Measurements from ENCODE around the gene ANKRD16. TPM values are rescaled to one million over a fixed set of nuclear protein-coding genes. Genes with fewer than 3 reads are reported as not detected.
A peak's percentile ranks its signal among the peaks of the same experiment; 100 is the strongest.

The ANKRD16 gene
- total and polyA plus RNA-seq, 2 of the 8 experiments (the other 6 are each of a cell fraction or from before 2014, with no cell fraction given): 8.2 to 12.7 TPM

DNA sequence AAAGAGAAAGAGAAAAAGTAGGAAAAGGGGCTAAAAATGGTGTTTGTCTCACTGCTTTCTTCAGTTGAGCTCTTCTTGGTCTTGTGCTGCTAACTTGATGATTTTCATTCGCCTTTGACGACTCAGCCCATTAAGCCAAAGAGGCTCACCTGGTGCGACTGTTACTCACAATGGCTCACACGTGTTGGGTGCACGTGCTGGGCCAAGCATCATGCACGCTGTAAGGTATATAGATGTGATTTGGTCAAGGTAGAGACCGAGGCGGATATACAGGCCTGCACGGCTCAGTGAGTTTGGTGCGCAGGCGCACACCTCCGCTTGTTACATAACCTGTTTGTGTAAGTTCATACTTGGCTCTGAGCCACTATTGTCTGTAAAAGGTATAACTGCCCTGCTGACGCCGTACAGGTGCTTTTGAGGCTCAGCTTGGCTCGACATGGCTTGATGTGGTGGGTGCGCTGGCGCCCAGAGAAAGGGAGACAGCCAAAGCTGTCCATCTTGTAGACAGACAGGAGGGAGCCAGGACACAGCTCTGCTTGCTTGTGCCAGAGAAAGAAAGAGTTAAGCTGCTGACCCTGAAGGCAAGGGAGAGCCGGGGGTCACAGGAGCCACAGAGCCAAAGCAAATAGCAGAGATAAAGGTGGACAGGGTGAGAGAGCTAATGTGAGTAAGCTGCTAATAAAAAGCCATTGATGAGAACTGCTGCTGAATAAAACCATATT is 33.6 kb downstream of the ANKRD16 start:
- no peak for FAIRE-seq
- Histone ChIP-seq H4K5ac (ENCODE audit: insufficient read length, low read depth, low read length) (no peak overlapping the region), H3K4ac (replicated peaks; ENCODE audit: insufficient read length, low read depth, low read length) (no peak overlapping the region), H3K9ac (replicated peaks in 1 of 4; ENCODE audit: extremely low read depth in 1 of 4, low read depth in 3 of 4, low read length in 3 of 4) (no peak overlapping the region), H2BK12ac (ENCODE audit: low read depth, low read length) (no peak overlapping the region), H2BK120ac (replicated peaks; ENCODE audit: low read depth, low read length) (no peak overlapping the region), H3K9me3 (ENCODE audit: insufficient read depth in 2 of 2, low read depth in 1 of 2, low read length in 1 of 2) (no peaks in the 10 kb centered on the region), H3K27me3 (replicated peaks in 1 of 4; ENCODE audit: control insufficient read depth in 3 of 4, extremely low read depth in 1 of 4, insufficient read depth in 3 of 4, low read length in 3 of 4) (no peaks in the 10 kb centered on the region), H3K18ac (ENCODE audit: extremely low read depth, low read length) (no peak overlapping the region), H3K23me2 (ENCODE audit: low read depth, low read length) (no peaks in the 10 kb centered on the region), H2BK20ac (ENCODE audit: low read length) (no peak overlapping the region), H3K14ac (ENCODE audit: insufficient read length) (no peak overlapping the region), H3K4me3 (ENCODE audit: extremely low read depth in 1 of 4, insufficient read depth in 2 of 4, low read depth in 3 of 4, low read length in 4 of 4) (no peak overlapping the region), H3K4me1 (replicated peaks in 1 of 4; ENCODE audit: control insufficient read depth in 3 of 4, insufficient read depth in 4 of 4, low read length in 3 of 4) (no peaks in the 10 kb centered on the region; a peak in 1 of 7 replicates), H2AK5ac (ENCODE audit: low read depth, low read length) (0 out of 2 replicates have a peak overlapping the region, but pooled peaks have one; percentile 53), H2BK15ac (ENCODE audit: low read length) (no peak overlapping the region), H3K36me3 (ENCODE audit: control insufficient read depth in 2 of 4, insufficient read depth in 4 of 4, low read length in 3 of 4) (no peaks in the 10 kb centered on the region), H3K23ac (ENCODE audit: insufficient read length) (no peak overlapping the region), H2BK5ac (ENCODE audit: low read depth, low read length) (no peak overlapping the region), H4K8ac (ENCODE audit: extremely low read depth, insufficient read depth, low read length) (peak overlapping the region; percentile 57; the same call in 1 of the 2 replicates), H3K4me2 (ENCODE audit: insufficient read depth in 1 of 2, low read depth in 2 of 2, low read length in 2 of 2) (no peak overlapping the region), H4K20me1 (replicated peaks in 1 of 2; ENCODE audit: control insufficient read depth in 1 of 2, insufficient read depth in 2 of 2, low read length in 2 of 2) (peaks cover 0 to 2% of the 10 kb centered on the region in 2 experiments), H4K91ac (replicated peaks; ENCODE audit: insufficient read length, low read length) (no peak overlapping the region), H2AFZ (ENCODE audit: low read length) (no peak overlapping the region), H3K56ac (replicated peaks; ENCODE audit: insufficient read length, low read depth, low read length) (no peak overlapping the region), H3K79me2 (ENCODE audit: control insufficient read depth in 1 of 2, insufficient read depth in 2 of 2, low read length in 2 of 2) (no peaks in the 10 kb centered on the region), H3K79me1 (ENCODE audit: low read depth, low read length) (no peaks in the 10 kb centered on the region), H3K27ac (ENCODE audit: low read depth, low read length) (no peak overlapping the region)
- 90% methylated on average over 18 of the region's 18 CpGs; no CpG with 5 or more reads in 1 of the 2 experiments for WGBS, 2 experiments (ENCODE audit: extremely low coverage in 1 of 2, insufficient coverage in 1 of 2, insufficient read length in 1 of 2, insufficient replicate concordance in 2 of 2, low coverage in 1 of 2, low lambda C conversion rate in 2 of 2, missing lambda C conversion rate in 1 of 2)
- TF ChIP-seq CHD1 (IDR thresholded peaks at IDR 0.05; ENCODE audit: low read depth, low read length): no peak
- TF ChIP-seq TCF12 (IDR thresholded peaks at IDR 0.05; ENCODE audit: low read depth, low read length): no peak
- TF ChIP-seq HDAC2 (IDR thresholded peaks at IDR 0.05; ENCODE audit: borderline replicate concordance in 1 of 2, low read depth in 2 of 2, low read length in 2 of 2): no peak
- TF ChIP-seq NRF1 (IDR thresholded peaks at IDR 0.05; ENCODE audit: low read depth, low read length): no peak
- no peak for DNase-seq (ENCODE audit: low read depth in 1 of 2, low spot score in 2 of 2)
- CTCF ChIA-PET (ENCODE audit: partially characterized antibody): interaction anchor here (0.6 to 9.6 kb wide), 5 partner anchors 9 to 73 kb away, joined by 3 to 70 read pairs (median 3); no protein-coding TSS in a partner anchor
- POLR2A ChIA-PET (ENCODE audit: partially characterized antibody): interaction anchor here (0.6 to 2.0 kb wide), 5 partner anchors 9 to 41 kb away, joined by 3 to 5 read pairs (median 3); partner anchors contain the start of gene ANKRD16
